KMS-11 (cell line): ENCODE data around the gene YEATS4.

ENCODE experiments used
- H2AFZ ChIP-seq: fragments of 200-600 bp; sonication (generic); 2 replicates; pipeline ENCODE4 v1.6.1; 2016; ENCODE audit warnings: antibody characterized with exemption, mixed run types, low read depth
- H3K27ac ChIP-seq: fragments of 200-600 bp; sonication (generic); 2 replicates; pipeline ENCODE4 v1.6.1; 2016; ENCODE audit warnings: mild to moderate bottlenecking, mixed run types
- H3K27me3 ChIP-seq: fragments of 200-600 bp; sonication (generic); 2 replicates; pipeline ENCODE4 v1.6.1; 2017; ENCODE audit warnings: mild to moderate bottlenecking, low read depth, mixed run types, moderate library complexity; ENCODE audit not compliant: insufficient read depth
- H3K36me3 ChIP-seq: fragments of 200-600 bp; sonication (generic); 2 replicates; pipeline ENCODE4 v1.6.1; 2017; ENCODE audit warnings: mild to moderate bottlenecking, mixed run types; ENCODE audit not compliant: insufficient read depth
- H3K4me1 ChIP-seq: fragments of 200-600 bp; sonication (generic); 2 replicates; pipeline ENCODE4 v1.6.1; 2016; ENCODE audit warnings: mild to moderate bottlenecking, low read depth, mixed run types; ENCODE audit not compliant: poor library complexity, severe bottlenecking
- H3K4me2 ChIP-seq: fragments of 200-600 bp; sonication (generic); 2 replicates; pipeline ENCODE4 v1.7.0; 2016; ENCODE audit warnings: mild to moderate bottlenecking, mixed run types
- H3K4me3 ChIP-seq: fragments of 200-600 bp; sonication (generic); IDR thresholded peaks from 2 replicates; pipeline ENCODE4 v1.6.1; 2017; ENCODE audit warnings: low read depth, low read length, mixed read lengths; ENCODE audit not compliant: insufficient read depth
- H3K79me2 ChIP-seq: fragments of 200-600 bp; sonication (generic); 2 replicates; pipeline ENCODE4 v1.6.1; 2016; ENCODE audit warnings: low read depth, mixed run types; ENCODE audit not compliant: insufficient read depth
- H3K9ac ChIP-seq: fragments of 200-600 bp; sonication (generic); 2 replicates; pipeline ENCODE4 v1.6.1; 2016; ENCODE audit warnings: mild to moderate bottlenecking, mixed run types
- H4K20me1 ChIP-seq: fragments of 200-600 bp; sonication (generic); 2 replicates; pipeline ENCODE4 v1.6.1; 2016; ENCODE audit warnings: mild to moderate bottlenecking, mixed run types; ENCODE audit not compliant: insufficient read depth
- CTCF ChIP-seq: fragments of 200-600 bp; sonication (generic); conservative IDR thresholded peaks from 2 replicates; pipeline ENCODE4 v1.6.1; 2017; ENCODE audit warnings: low read depth, mild to moderate bottlenecking, antibody characterized with exemption, low read length, moderate library complexity, mixed read lengths

YEATS4 gene

GRCh38 chr12:69437073-69437472, 77.5 kb downstream of the YEATS4 start:
- no peaks in the 10 kb centered on the region for H3K79me2 ChIP-seq
- no peaks in the 10 kb centered on the region for H3K36me3 ChIP-seq
- no peaks in the 10 kb centered on the region for H3K4me1 ChIP-seq
- no peak overlapping the region for H2AFZ ChIP-seq
- H4K20me1 ChIP-seq = no peaks in the 10 kb centered on the region
- no peak overlapping the region for H3K4me2 ChIP-seq
- TF ChIP-seq CTCF = no peak
- H3K27ac ChIP-seq = no peak overlapping the region
- no peak overlapping the region for H3K4me3 ChIP-seq
- H3K9ac ChIP-seq = no peak overlapping the region
- no peaks in the 10 kb centered on the region for H3K27me3 ChIP-seq

GRCh38 chr12:69438539-69438938, 79.0 kb downstream of the YEATS4 start:
- TF ChIP-seq CTCF = no peak
- Histone ChIP-seq H3K9ac (no peak overlapping the region), H3K79me2 (no peaks in the 10 kb centered on the region), H3K4me3 (no peak overlapping the region), H3K27me3 (no peaks in the 10 kb centered on the region), H3K27ac (no peak overlapping the region), H2AFZ (no peak overlapping the region), H3K36me3 (no peaks in the 10 kb centered on the region), H3K4me1 (no peaks in the 10 kb centered on the region), H4K20me1 (no peaks in the 10 kb centered on the region), H3K4me2 (no peak overlapping the region)

GRCh38 chr12:69440016-69440415, 80.5 kb downstream of the YEATS4 start:
- Histone ChIP-seq H3K4me2 (no peak overlapping the region), H3K27me3 (no peaks in the 10 kb centered on the region), H3K4me1 (no peaks in the 10 kb centered on the region), H3K36me3 (no peaks in the 10 kb centered on the region), H3K27ac (no peak overlapping the region), H2AFZ (no peak overlapping the region), H3K79me2 (no peaks in the 10 kb centered on the region), H3K4me3 (no peak overlapping the region), H3K9ac (no peak overlapping the region), H4K20me1 (no peaks in the 10 kb centered on the region)
- TF ChIP-seq CTCF = no peak
